GM12878 (cell line): Measurements from ENCODE around the gene TCF7L2. TPM values are rescaled to one million over a fixed set of nuclear protein-coding genes. Genes with fewer than 3 reads are reported as not detected.

Source experiments
- ATAC-seq: fragments of 200-7000 bp; cut with Tn5 transposase; 3 replicates; pipeline ENCODE4 v1.9.1; 2020; ENCODE audit warnings: mild to moderate bottlenecking, moderate library complexity
- BruUV-seq: library from RNA; stranded (reverse); fragments of 400-500 nt; replicated peaks from 2 replicates; lab custom pipeline; 2021; lab: Mats Ljungman, UMichigan
- CTCF ChIA-PET: fragments of 300-600 bp; sonication (Branson Sonifier 250); formaldehyde crosslinking; extraction: SDS; loops from one replicate; lab custom pipeline; 2021; ENCODE audit warnings: inconsistent platforms; lab: Yijun Ruan, JAX
- POLR2A ChIA-PET: fragments of 350-600 bp; formaldehyde crosslinking; extraction: SDS; loops from one replicate; lab custom pipeline; 2021; ENCODE audit warnings: inconsistent platforms; lab: Charles Lee
- RAD21 ChIA-PET: fragments of 300-600 bp; sonication (Branson Sonifier 250); formaldehyde crosslinking; loops from one replicate; lab custom pipeline; 2023; ENCODE audit warnings: antibody characterized with exemption; ENCODE audit not compliant: unreplicated experiment; lab: Charles Lee
- SMC1A ChIA-PET: fragments of 300-600 bp; sonication (Branson Sonifier 250); formaldehyde crosslinking; loops from one replicate; lab custom pipeline; 2023; ENCODE audit not compliant: unreplicated experiment, uncharacterized antibody; lab: Charles Lee
- DNase-seq: peaks from one replicate; pipeline ENCODE4 v3.0.0-alpha.2; 2011; ENCODE audit warnings: low read depth, low spot score
- FAIRE-seq: peaks from 3 replicates; lab custom pipeline; 2011; peaks lifted over from hg19 to GRCh38; lab: Jason Lieb, UNC
- H2AFZ ChIP-seq: 2 replicates; pipeline ENCODE4 v1.6.0; 2011; ENCODE audit warnings: low read depth, low read length, control low read depth; ENCODE audit not compliant: control insufficient read depth
- H3K27ac ChIP-seq: 2 replicates; pipeline ENCODE4 v1.5.1; 2011; ENCODE audit warnings: control low read depth; ENCODE audit not compliant: control insufficient read depth, insufficient read depth
- H3K27me3 ChIP-seq, 2 experiments: replicated peaks in 1 of 2; 2 replicates each; pipeline versions ENCODE4 v1.6.0 to v1.6.1; 2011; ENCODE audit warnings: low read length in 1 of 2; ENCODE audit not compliant: control insufficient read depth in 2 of 2, insufficient read depth in 2 of 2
- H3K36me3 ChIP-seq, 2 experiments: 2 replicates each; pipeline ENCODE4 v1.5.1; 2011; ENCODE audit warnings: low read length in 1 of 2; ENCODE audit not compliant: control insufficient read depth in 2 of 2, insufficient read depth in 2 of 2
- H3K4me1 ChIP-seq: 2 replicates; pipeline ENCODE4 v1.6.1; 2011; ENCODE audit warnings: mild to moderate bottlenecking, low read length, moderate library complexity, mixed read lengths; ENCODE audit not compliant: control insufficient read depth, insufficient read depth
- H3K4me2 ChIP-seq: 2 replicates; pipeline ENCODE4 v1.6.0; 2011; ENCODE audit warnings: control low read depth; ENCODE audit not compliant: control insufficient read depth, insufficient read depth
- H3K4me3 ChIP-seq: fragments of 200-600 bp; sonication (generic); 2 replicates; pipeline ENCODE4 v1.5.1; 2016
- H3K79me2 ChIP-seq: 2 replicates; pipeline ENCODE4 v1.6.0; 2011; ENCODE audit warnings: low read length; ENCODE audit not compliant: control insufficient read depth, insufficient read depth
- H3K9ac ChIP-seq: 2 replicates; pipeline ENCODE4 v1.8.0; 2011; ENCODE audit warnings: low read length, control low read depth, mixed read lengths; ENCODE audit not compliant: control insufficient read depth, insufficient read depth
- H3K9me3 ChIP-seq: replicated peaks from 3 replicates; pipeline ENCODE4 v1.5.1; 2011; ENCODE audit warnings: mild to moderate bottlenecking, low read length; ENCODE audit not compliant: control insufficient read depth, insufficient read depth
- H4K20me1 ChIP-seq: 2 replicates; pipeline ENCODE4 v1.6.0; 2011; ENCODE audit not compliant: control insufficient read depth, insufficient read depth
- ATF3 ChIP-seq: IDR thresholded peaks from 2 replicates; pipeline ENCODE4 v1.6.1; 2011; ENCODE audit warnings: low read depth, mild to moderate bottlenecking, low read length, moderate library complexity, borderline replicate concordance; ENCODE audit errors: extremely low read depth
- BHLHE40 ChIP-seq, 2 experiments: fragments of 450-650 bp in 1 of 2; IDR thresholded peaks; 2 replicates each; pipeline ENCODE4 v1.6.1; 2011 to 2017; ENCODE audit warnings: low read depth in 2 of 2, borderline replicate concordance in 1 of 2, improper control_type of control experiment in 1 of 2, low read length in 1 of 2, mild to moderate bottlenecking in 1 of 2
- CBX3 ChIP-seq: fragments of 200-600 bp; sonication (generic); IDR thresholded peaks from 2 replicates; pipeline ENCODE4 v1.6.1; 2016; ENCODE audit warnings: low read depth, borderline replicate concordance
- GATAD2B ChIP-seq: fragments of 450-650 bp; conservative IDR thresholded peaks from 2 replicates; pipeline ENCODE4 v1.6.1; 2017; ENCODE audit warnings: low read depth, mild to moderate bottlenecking, moderate library complexity
- JUND ChIP-seq: IDR thresholded peaks from 2 replicates; pipeline ENCODE4 v1.6.1; 2012; ENCODE audit warnings: low read depth, mild to moderate bottlenecking, low read length, improper control_type of control experiment, moderate library complexity
- KAT2A ChIP-seq: conservative IDR thresholded peaks from 2 replicates; pipeline ENCODE4 v1.6.1; 2011; ENCODE audit warnings: low read depth, low read length; ENCODE audit not compliant: control insufficient read depth
- NRF1 ChIP-seq: conservative IDR thresholded peaks from 2 replicates; pipeline ENCODE4 v1.6.1; 2011; ENCODE audit warnings: mild to moderate bottlenecking, low read depth, low read length, improper control_type of control experiment
- PBX3 ChIP-seq: IDR thresholded peaks from 2 replicates; pipeline ENCODE4 v1.6.1; 2011; ENCODE audit warnings: mild to moderate bottlenecking, low read depth, low read length, moderate library complexity; ENCODE audit not compliant: insufficient replicate concordance
- SRF ChIP-seq, 2 experiments: IDR thresholded peaks; 2 replicates each; pipeline ENCODE4 v1.6.1; 2011; ENCODE audit warnings: low read depth in 2 of 2, low read length in 2 of 2, mild to moderate bottlenecking in 1 of 2, moderate library complexity in 1 of 2
- STAT3 ChIP-seq: IDR thresholded peaks from 2 replicates; pipeline ENCODE4 v1.6.1; 2011; ENCODE audit warnings: low read depth, low read length, improper control_type of control experiment
- TAF1 ChIP-seq: IDR thresholded peaks from 2 replicates; pipeline ENCODE4 v1.6.1; 2011; ENCODE audit warnings: mild to moderate bottlenecking, low read depth, low read length, borderline replicate concordance
- TCF12 ChIP-seq: IDR thresholded peaks from 2 replicates; pipeline ENCODE4 v1.6.1; 2011; ENCODE audit warnings: low read depth, mild to moderate bottlenecking, low read length
- ZNF622 ChIP-seq: fragments of 450-650 bp; IDR thresholded peaks from 2 replicates; pipeline ENCODE4 v1.6.1; 2017; ENCODE audit warnings: mild to moderate bottlenecking, inconsistent platforms
- WGBS: methylation state at CpG from one replicate; pipeline ENCODE4 v1.1.6; 2016; ENCODE audit warnings: low lambda C conversion rate; ENCODE audit not compliant: insufficient replicate concordance, insufficient coverage; ENCODE audit errors: missing lambda C conversion rate; 5-methylcytosine and 5-hydroxymethylcytosine counted together
- in situ Hi-C: fragments of 300-500 bp; cut with MboI; formaldehyde crosslinking; loops from 9 replicates; pipeline ENCODE4 v1.14.3; 2018; ENCODE audit warnings: mixed read lengths
- intact Hi-C: fragments of 100-400 bp; cut with micrococcal nuclease; formaldehyde crosslinking; loops from one replicate; pipeline ENCODE4 v1.14.2; 2022; ENCODE audit not compliant: unreplicated experiment
- polyA plus RNA-seq, 11 experiments: library from polyadenylated mRNA; depleted of rRNA in 4 of 11; unstranded in 6 of 11; stranded (reverse) in 5 of 11; fragments of >200 nt; fragmentation: Nextera tagmentation in 4 of 11; fragmentation: Illumina TruSeq in 1 of 11; extraction: Ambion mirVana in 4 of 11; extraction: Trizol in 1 of 11; gene quantifications; 1 replicate in 1 of 11; 2 replicates in 10 of 11; pipeline versions ENCODE4 v1.2.1 to v1.2.3, GENCODE V29; 2011 to 2016; ENCODE audit warnings: inconsistent platforms in 2 of 11, missing spikeins in 2 of 11, low read depth in 1 of 11
- total RNA-seq, 4 experiments: library from RNA; depleted of rRNA in 3 of 4; stranded (reverse); fragments of >200 nt in 3 of 4; fragmentation: Illumina TruSeq in 1 of 4; extraction: Trizol in 1 of 4; gene quantifications; 2 replicates each; pipeline versions ENCODE4 v1.2.1 to v1.2.3, GENCODE V29; 2013 to 2021
- TF ChIP-seq, protein P1 (sequence below): fragments of 450-650 bp; IDR thresholded peaks from 2 replicates; pipeline ENCODE4 v1.6.1; 2016; ENCODE audit warnings: mild to moderate bottlenecking
- TF ChIP-seq, protein P2 (sequence below): fragments of 450-650 bp; conservative IDR thresholded peaks from 2 replicates; pipeline ENCODE4 v1.6.1; 2017; ENCODE audit warnings: mild to moderate bottlenecking, moderate library complexity
- TF ChIP-seq, protein P3 (sequence below): fragments of 450-650 bp; IDR thresholded peaks from 2 replicates; pipeline ENCODE4 v1.6.1; 2017; ENCODE audit warnings: mild to moderate bottlenecking, moderate library complexity

TCF7L2 gene
- total and polyA plus RNA-seq, 10 of the 15 experiments (the other 5 are each of a cell fraction or from before 2014, with no cell fraction given), result 0.02 to 1.1 (median 0.35) TPM; not detected in 4

- TF ChIP-seq SRF (IDR thresholded peaks at IDR 0.05; ENCODE audit: low read depth in 2 of 2, low read length in 2 of 2), result no peak
- no peak for TF ChIP-seq PBX3
- no peak for TF ChIP-seq CBX3
- TF ChIP-seq KAT2A, result no peak
- no peak for TF ChIP-seq GATAD2B
- TF ChIP-seq, protein P1, sequence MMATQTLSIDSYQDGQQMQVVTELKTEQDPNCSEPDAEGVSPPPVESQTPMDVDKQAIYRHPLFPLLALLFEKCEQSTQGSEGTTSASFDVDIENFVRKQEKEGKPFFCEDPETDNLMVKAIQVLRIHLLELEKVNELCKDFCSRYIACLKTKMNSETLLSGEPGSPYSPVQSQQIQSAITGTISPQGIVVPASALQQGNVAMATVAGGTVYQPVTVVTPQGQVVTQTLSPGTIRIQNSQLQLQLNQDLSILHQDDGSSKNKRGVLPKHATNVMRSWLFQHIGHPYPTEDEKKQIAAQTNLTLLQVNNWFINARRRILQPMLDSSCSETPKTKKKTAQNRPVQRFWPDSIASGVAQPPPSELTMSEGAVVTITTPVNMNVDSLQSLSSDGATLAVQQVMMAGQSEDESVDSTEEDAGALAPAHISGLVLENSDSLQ, result no peak
- TF ChIP-seq NRF1, result no peak
- no peak for TF ChIP-seq TCF12
- no peak for TF ChIP-seq TAF1
- no peak for TF ChIP-seq BHLHE40 (IDR thresholded peaks at IDR 0.05; ENCODE audit: borderline replicate concordance in 1 of 2, low read depth in 2 of 2, low read length in 1 of 2)
- TF ChIP-seq JUND, result no peak
- no peak for TF ChIP-seq STAT3
- TF ChIP-seq ZNF622, result no peak
- TF ChIP-seq, protein P2, sequence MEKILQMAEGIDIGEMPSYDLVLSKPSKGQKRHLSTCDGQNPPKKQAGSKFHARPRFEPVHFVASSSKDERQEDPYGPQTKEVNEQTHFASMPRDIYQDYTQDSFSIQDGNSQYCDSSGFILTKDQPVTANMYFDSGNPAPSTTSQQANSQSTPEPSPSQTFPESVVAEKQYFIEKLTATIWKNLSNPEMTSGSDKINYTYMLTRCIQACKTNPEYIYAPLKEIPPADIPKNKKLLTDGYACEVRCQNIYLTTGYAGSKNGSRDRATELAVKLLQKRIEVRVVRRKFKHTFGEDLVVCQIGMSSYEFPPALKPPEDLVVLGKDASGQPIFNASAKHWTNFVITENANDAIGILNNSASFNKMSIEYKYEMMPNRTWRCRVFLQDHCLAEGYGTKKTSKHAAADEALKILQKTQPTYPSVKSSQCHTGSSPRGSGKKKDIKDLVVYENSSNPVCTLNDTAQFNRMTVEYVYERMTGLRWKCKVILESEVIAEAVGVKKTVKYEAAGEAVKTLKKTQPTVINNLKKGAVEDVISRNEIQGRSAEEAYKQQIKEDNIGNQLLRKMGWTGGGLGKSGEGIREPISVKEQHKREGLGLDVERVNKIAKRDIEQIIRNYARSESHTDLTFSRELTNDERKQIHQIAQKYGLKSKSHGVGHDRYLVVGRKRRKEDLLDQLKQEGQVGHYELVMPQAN, result no peak
- TF ChIP-seq ATF3, result no peak
- TF ChIP-seq, protein P3, sequence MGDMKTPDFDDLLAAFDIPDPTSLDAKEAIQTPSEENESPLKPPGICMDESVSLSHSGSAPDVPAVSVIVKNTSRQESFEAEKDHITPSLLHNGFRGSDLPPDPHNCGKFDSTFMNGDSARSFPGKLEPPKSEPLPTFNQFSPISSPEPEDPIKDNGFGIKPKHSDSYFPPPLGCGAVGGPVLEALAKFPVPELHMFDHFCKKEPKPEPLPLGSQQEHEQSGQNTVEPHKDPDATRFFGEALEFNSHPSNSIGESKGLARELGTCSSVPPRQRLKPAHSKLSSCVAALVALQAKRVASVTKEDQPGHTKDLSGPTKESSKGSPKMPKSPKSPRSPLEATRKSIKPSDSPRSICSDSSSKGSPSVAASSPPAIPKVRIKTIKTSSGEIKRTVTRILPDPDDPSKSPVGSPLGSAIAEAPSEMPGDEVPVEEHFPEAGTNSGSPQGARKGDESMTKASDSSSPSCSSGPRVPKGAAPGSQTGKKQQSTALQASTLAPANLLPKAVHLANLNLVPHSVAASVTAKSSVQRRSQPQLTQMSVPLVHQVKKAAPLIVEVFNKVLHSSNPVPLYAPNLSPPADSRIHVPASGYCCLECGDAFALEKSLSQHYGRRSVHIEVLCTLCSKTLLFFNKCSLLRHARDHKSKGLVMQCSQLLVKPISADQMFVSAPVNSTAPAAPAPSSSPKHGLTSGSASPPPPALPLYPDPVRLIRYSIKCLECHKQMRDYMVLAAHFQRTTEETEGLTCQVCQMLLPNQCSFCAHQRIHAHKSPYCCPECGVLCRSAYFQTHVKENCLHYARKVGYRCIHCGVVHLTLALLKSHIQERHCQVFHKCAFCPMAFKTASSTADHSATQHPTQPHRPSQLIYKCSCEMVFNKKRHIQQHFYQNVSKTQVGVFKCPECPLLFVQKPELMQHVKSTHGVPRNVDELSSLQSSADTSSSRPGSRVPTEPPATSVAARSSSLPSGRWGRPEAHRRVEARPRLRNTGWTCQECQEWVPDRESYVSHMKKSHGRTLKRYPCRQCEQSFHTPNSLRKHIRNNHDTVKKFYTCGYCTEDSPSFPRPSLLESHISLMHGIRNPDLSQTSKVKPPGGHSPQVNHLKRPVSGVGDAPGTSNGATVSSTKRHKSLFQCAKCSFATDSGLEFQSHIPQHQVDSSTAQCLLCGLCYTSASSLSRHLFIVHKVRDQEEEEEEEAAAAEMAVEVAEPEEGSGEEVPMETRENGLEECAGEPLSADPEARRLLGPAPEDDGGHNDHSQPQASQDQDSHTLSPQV, result no peak
- no peak overlapping the region for H3K9ac ChIP-seq
- no peak overlapping the region for H2AFZ ChIP-seq
- ChIA-PET CTCF (no interaction called here), SMC1A (no interaction called here), POLR2A (no interaction called here), RAD21 (no interaction called here)
- no peak for FAIRE-seq
- no peaks in the 10 kb centered on the region for H4K20me1 ChIP-seq
- no peak for ATAC-seq
- H3K36me3 ChIP-seq, result no peaks in the 10 kb centered on the region
- no peaks in the 10 kb centered on the region for H3K79me2 ChIP-seq
- H3K4me3 ChIP-seq, result no peak overlapping the region
- H3K27me3 ChIP-seq, result peaks cover 0 to 2% of the 10 kb centered on the region in 2 experiments; a peak in 1 of 4 replicates
- WGBS, result 0% methylated on average over 1 of the region's 1 CpG
- no TSS peak for BruUV-seq
- no peak for DNase-seq
- H3K9me3 ChIP-seq, result no peaks in the 10 kb centered on the region
- no peaks in the 10 kb centered on the region for H3K4me1 ChIP-seq
- no peak overlapping the region for H3K4me2 ChIP-seq
- H3K27ac ChIP-seq, result no peak overlapping the region
- in situ Hi-C loops (no loop called here), intact Hi-C loops (no loop called here)
These were observed 52.4 kb downstream of the TCF7L2 start for GRCh38 chr10:113002449-113002777.
